A673 (cell line): ENCODE measurements around the gene CBX5. TPM values are rescaled to one million over a fixed set of nuclear protein-coding genes. Genes with fewer than 3 reads are reported as not detected.

Experiments
- BruUV-seq: library from RNA; stranded (reverse); fragments of 400-500 nt; replicated peaks from 2 replicates; lab custom pipeline; 2021; lab: Mats Ljungman, UMichigan
- CTCF ChIA-PET: fragments of 300-600 bp; sonication (Branson Sonifier 250); formaldehyde crosslinking; loops from one replicate; lab custom pipeline; 2022; ENCODE audit warnings: antibody characterized with exemption; lab: Charles Lee
- POLR2A ChIA-PET: fragments of 300-600 bp; sonication (Branson Sonifier 250); formaldehyde crosslinking; loops from one replicate; lab custom pipeline; 2022; ENCODE audit warnings: antibody characterized with exemption; ENCODE audit not compliant: low non-redundant PET; lab: Charles Lee
- DNase-seq: peaks from one replicate; pipeline ENCODE4 v3.0.0-alpha.2; 2015; ENCODE audit warnings: low spot score
- H3K27ac ChIP-seq: fragments of 200-600 bp; sonication (generic); 2 replicates; pipeline ENCODE4 v1.5.1; 2016; ENCODE audit warnings: mixed run types, low read depth, mild to moderate bottlenecking, mixed read lengths, antibody characterized with exemption, low read length; ENCODE audit not compliant: poor library complexity, severe bottlenecking
- H3K27me3 ChIP-seq: fragments of 200-600 bp; sonication (generic); replicated peaks from 2 replicates; pipeline ENCODE4 v1.6.1; 2017; ENCODE audit warnings: mixed run types, low read depth, mild to moderate bottlenecking, mixed read lengths, antibody characterized with exemption, low read length; ENCODE audit not compliant: insufficient read depth, poor library complexity
- H3K36me3 ChIP-seq: fragments of 200-600 bp; sonication (generic); 2 replicates; pipeline ENCODE4 v1.6.1; 2016; ENCODE audit warnings: mixed run types, mild to moderate bottlenecking, mixed read lengths, antibody characterized with exemption, low read length; ENCODE audit not compliant: insufficient read depth, poor library complexity, severe bottlenecking
- H3K4me1 ChIP-seq: fragments of 200-600 bp; sonication (generic); 2 replicates; pipeline ENCODE4 v1.6.1; 2017; ENCODE audit warnings: mixed run types, mild to moderate bottlenecking, mixed read lengths, antibody characterized with exemption, low read length; ENCODE audit not compliant: insufficient read depth, poor library complexity, severe bottlenecking
- H3K4me3 ChIP-seq: fragments of 200-600 bp; sonication (generic); 2 replicates; pipeline ENCODE4 v1.5.1; 2016; ENCODE audit warnings: low read depth, mixed run types, mild to moderate bottlenecking, mixed read lengths, low read length; ENCODE audit not compliant: poor library complexity, severe bottlenecking
- H3K9me3 ChIP-seq: fragments of 200-600 bp; sonication (generic); 2 replicates; pipeline ENCODE4 v1.6.1; 2016; ENCODE audit warnings: mixed run types, low read depth, mild to moderate bottlenecking, mixed read lengths, antibody characterized with exemption, low read length; ENCODE audit not compliant: poor library complexity, severe bottlenecking
- CTCF ChIP-seq: fragments of 300-800, 200-600 bp; sonication (generic); conservative IDR thresholded peaks from 2 replicates; pipeline ENCODE4 v1.5.1; 2017; ENCODE audit warnings: low read depth, mild to moderate bottlenecking, antibody characterized with exemption, low read length, moderate library complexity, mixed read lengths
- EZH2 ChIP-seq: fragments of 200-600 bp; sonication (generic); IDR thresholded peaks from 2 replicates; pipeline ENCODE4 v1.6.1; 2017; ENCODE audit warnings: borderline replicate concordance, low read depth, mild to moderate bottlenecking, mixed read lengths, antibody characterized with exemption, low read length; ENCODE audit not compliant: poor library complexity, severe bottlenecking
- intact Hi-C: fragments of 100-400 bp; cut with micrococcal nuclease; formaldehyde crosslinking; loops from one replicate; pipeline ENCODE4 v1.10.0; 2022; ENCODE audit not compliant: unreplicated experiment
- total RNA-seq: library from RNA; stranded (reverse); gene quantifications from 2 replicates; pipeline ENCODE4 v1.2.3, GENCODE V29; 2021

CBX5 gene
- total RNA-seq, 1 experiment from 2014 or later, result 254 TPM

- no peak for DNase-seq
- POLR2A ChIA-PET, result no interaction called here
- H3K27ac ChIP-seq, result peak overlapping the region; percentile 87
- TF ChIP-seq EZH2, result no peak
- H3K4me3 ChIP-seq, result peak overlapping the region; percentile 50
- CTCF ChIA-PET, result no interaction called here
- no peaks in the 10 kb centered on the region for H3K27me3 ChIP-seq
- no TSS peak for BruUV-seq
- peaks cover 49% of the 10 kb centered on the region for H3K36me3 ChIP-seq
- H3K4me1 ChIP-seq, result peaks cover 54% of the 10 kb centered on the region
- intact Hi-C loops, result no loop called here
- no peaks in the 10 kb centered on the region for H3K9me3 ChIP-seq
Measured at GRCh38 chr12:54257332-54257731, 22.6 kb downstream of the CBX5 start.

GRCh38 chr12:54253240-54253639 lies 26.7 kb downstream of the CBX5 start:
- no TSS peak for BruUV-seq
- H3K27ac ChIP-seq, result no peak overlapping the region
- intact Hi-C loops, result no loop called here

GRCh38 chr12:54251667-54252284 lies 28.1 kb downstream of the CBX5 start:
- CTCF ChIA-PET, result interaction anchor here (0.6 to 1.1 kb wide), 15 partner anchors 11 to 245 kb away, joined by 3 to 13 read pairs (median 4); partner anchors contain the start of genes CBX5 and COPZ1
- peaks cover 80% of the 10 kb centered on the region for H3K36me3 ChIP-seq

More at GRCh38 chr12:54253240-54253639, 26.7 kb downstream of the CBX5 start:
- TF ChIP-seq EZH2 (no peak), CTCF (no peak)
- H3K36me3 ChIP-seq, result peaks cover 81% of the 10 kb centered on the region
- H3K4me3 ChIP-seq, result no peak overlapping the region
- CTCF ChIA-PET, result interaction anchor here (0.7 to 1.2 kb wide), 3 partner anchors 39 to 117 kb away, joined by 3 to 10 read pairs (median 6); no protein-coding TSS in a partner anchor
- no peaks in the 10 kb centered on the region for H3K9me3 ChIP-seq
- POLR2A ChIA-PET, result interaction anchor here (0.7 to 0.9 kb wide), 2 partner anchors 10 to 33 kb away, joined by 5 to 15 read pairs; no protein-coding TSS in a partner anchor
- peaks cover 26% of the 10 kb centered on the region for H3K4me1 ChIP-seq
- DNase-seq, result no peak
- H3K27me3 ChIP-seq, result no peaks in the 10 kb centered on the region

More at GRCh38 chr12:54251667-54252284, 28.1 kb downstream of the CBX5 start:
- peak; percentile 71 for DNase-seq
- POLR2A ChIA-PET, result interaction anchor here (0.5 to 1.0 kb wide), 2 partner anchors 28 to 129 kb away, joined by 3 read pairs; partner anchors contain the start of gene HNRNPA1
- no peak for TF ChIP-seq EZH2
- peak; percentile 75 for TF ChIP-seq CTCF
- Histone ChIP-seq H3K27ac (no peak overlapping the region), H3K4me1 (peaks cover 11% of the 10 kb centered on the region), H3K9me3 (no peaks in the 10 kb centered on the region), H3K4me3 (no peak overlapping the region), H3K27me3 (no peaks in the 10 kb centered on the region)
- BruUV-seq, result no TSS peak
- intact Hi-C loops, result no loop called here
